Measurements from ENCODE around the gene KIAA1755.
"Not testable (repeated sequence)": the region's sequence is repeated elsewhere in the genome, so short reads cannot be mapped to it uniquely, and the experiment has no call there.

Gene KIAA1755

DNA sequence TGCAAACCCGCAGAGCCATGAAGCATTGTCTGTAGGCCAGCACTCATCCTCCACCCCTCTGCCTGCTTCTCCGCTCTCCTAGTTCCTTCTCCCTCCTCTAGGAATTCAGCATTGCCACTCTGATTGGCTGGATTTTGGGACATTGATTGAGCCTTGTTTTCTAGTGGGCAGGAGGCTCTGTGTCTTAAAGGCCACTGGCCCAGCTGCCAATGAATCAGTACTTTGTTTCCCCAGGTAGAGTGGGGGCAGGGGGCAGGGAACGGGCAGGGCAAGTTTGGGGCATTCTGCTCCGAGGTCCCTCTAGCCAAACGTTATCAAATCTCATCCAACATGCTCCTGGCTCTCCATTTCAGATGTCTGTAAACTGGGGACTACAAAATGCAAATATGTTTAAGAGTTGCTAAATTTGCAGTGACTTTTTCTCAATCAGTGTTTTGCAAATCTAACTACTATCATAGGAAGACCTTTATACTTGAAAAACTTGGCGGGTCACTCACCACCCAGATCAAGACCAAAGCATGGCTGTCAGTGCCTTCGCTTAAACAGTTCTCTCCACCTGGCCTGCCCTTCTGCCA is 33.0 kb upstream of the KIAA1755 start:
- in situ Hi-C loops (cut with HindIII; ENCODE audit: low sequenced_read_pairs), result no loop called here
- TF ChIP-seq, protein P1, sequence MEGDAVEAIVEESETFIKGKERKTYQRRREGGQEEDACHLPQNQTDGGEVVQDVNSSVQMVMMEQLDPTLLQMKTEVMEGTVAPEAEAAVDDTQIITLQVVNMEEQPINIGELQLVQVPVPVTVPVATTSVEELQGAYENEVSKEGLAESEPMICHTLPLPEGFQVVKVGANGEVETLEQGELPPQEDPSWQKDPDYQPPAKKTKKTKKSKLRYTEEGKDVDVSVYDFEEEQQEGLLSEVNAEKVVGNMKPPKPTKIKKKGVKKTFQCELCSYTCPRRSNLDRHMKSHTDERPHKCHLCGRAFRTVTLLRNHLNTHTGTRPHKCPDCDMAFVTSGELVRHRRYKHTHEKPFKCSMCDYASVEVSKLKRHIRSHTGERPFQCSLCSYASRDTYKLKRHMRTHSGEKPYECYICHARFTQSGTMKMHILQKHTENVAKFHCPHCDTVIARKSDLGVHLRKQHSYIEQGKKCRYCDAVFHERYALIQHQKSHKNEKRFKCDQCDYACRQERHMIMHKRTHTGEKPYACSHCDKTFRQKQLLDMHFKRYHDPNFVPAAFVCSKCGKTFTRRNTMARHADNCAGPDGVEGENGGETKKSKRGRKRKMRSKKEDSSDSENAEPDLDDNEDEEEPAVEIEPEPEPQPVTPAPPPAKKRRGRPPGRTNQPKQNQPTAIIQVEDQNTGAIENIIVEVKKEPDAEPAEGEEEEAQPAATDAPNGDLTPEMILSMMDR (IDR thresholded peaks at IDR 0.05; ENCODE audit: low read depth, low read length, missing control alignments), result no peak
- no peak overlapping the region for H3K4me3 ChIP-seq (ENCODE audit: low read depth, low read length)
- DNase-seq (ENCODE audit: low read depth), result no peak

DNA sequence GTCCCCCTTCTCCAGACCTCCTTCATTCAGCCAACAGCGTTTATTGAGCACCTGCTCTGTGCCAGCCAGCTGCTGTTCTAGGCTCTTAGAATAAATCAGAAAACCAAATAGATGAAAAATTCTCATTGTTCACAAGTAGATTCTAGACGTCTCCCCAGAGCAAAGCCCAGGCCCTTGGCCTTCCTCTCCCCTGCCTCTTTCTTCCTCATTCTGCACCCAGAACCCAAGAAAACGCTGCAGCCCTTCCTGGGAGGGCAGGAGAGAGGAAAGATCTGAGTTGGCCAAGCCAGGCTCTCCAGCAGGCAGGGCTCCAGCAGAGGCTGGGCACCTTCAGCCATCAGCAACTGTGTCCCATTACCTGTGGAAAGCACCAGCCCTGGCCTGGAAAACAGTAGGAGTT is 31.4 kb upstream of the KIAA1755 start:
- in situ Hi-C loops (cut with HindIII; ENCODE audit: low sequenced_read_pairs), result no loop called here
- H3K4me3 ChIP-seq (ENCODE audit: low read depth, low read length), result no peak overlapping the region
- no peak for DNase-seq (ENCODE audit: low read depth)
- TF ChIP-seq, protein P1 (IDR thresholded peaks at IDR 0.05; ENCODE audit: low read depth, low read length, missing control alignments), result no peak

DNA sequence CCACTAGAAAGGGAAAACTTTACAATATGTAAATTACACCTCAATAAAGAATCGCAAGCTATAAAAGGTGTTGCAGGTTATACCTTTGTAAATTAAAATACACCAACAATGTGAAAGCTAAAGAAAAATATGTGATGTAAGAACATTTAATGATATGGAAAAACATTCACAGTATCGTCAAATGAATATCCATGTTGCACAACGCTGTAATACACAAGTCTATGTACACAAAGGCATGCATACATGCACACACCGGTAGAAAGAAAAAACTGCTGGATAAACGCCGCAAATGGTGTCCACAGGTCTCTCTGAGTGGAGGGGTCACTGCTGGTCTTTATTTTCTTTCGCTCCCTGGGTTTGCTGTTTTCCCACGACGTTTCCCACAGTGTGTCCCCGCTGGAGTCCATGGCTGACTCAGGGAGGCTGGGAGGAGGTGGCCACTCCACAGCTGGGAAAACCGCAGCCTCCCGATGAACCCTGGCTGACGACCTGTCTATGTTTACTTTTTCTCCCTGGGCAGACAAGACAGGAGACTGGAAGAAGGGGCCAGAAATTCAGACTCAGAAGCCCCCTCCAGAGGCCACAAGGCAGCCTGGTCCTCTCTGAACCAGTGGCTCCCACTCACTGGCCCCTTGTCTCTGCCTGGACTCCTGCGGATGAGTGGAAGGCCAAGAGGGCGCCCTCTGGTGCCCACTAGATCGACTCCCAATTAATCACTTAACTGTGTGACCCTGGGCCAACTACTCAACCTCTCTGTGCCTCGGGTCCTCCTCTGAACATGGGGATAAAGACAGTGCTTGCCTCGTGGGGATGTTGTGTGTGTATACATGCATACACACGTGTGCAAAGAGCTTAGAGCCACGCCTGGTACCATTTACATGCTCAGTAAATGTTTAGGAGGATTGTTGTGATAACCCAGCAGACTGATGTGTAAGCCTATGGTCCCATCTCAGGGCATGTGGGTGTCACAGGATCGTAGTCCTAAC is 30.6 kb upstream of the KIAA1755 start:
- no peak overlapping the region for H3K4me3 ChIP-seq (ENCODE audit: low read depth, low read length)
- in situ Hi-C loops (cut with HindIII; ENCODE audit: low sequenced_read_pairs), result no loop called here
- DNase-seq (ENCODE audit: low read depth), result peak; percentile 94
- TF ChIP-seq, protein P1 (IDR thresholded peaks at IDR 0.05; ENCODE audit: low read depth, low read length, missing control alignments), result peak; percentile 77

DNA sequence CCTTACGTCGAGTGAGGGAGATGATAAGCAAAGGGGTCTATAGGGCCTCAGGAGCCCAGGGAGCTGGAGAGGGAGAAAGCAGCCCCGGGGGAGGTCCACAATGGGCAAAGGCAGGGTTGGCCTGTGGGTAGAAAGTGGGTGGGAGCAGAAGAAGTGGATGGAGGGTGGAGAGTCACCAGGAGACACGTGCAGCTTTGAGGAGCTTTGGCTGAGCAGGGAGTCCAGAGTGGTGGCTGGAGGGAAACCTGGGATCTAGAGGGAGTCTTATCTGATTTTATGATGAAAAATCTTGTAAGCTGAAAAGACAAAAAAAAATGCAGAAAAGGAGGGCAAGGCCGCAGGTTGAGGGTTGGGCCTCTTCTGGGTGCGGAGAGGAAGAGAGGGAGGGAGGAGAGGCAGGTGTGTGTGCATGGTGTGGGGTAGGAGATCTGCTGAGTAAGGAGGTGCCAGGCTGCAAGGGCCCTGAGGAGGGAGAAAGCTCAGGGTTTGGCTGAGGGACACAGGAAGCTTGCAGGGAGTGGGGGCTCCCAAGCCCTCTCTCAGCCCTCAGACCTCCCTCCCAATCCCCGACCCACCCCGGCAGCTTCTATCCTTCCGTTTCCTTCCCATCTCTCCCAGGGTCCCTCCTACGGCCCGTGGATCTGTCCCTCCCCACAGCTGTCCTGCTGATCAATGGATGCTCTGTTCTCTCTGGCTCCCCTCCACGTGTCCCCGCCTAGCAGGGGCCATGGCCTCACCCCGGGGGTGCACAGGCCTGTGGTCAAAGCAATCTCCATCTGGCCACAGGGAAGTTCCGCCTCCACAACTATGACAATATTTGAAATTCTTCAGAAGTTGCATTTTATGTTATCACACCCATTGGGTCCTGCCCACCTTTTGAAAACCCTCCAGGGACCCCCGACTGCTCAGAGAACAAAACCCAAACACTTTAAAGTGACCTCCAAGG is 26.3 kb upstream of the KIAA1755 start:
- TF ChIP-seq, protein P1 (IDR thresholded peaks at IDR 0.05; ENCODE audit: low read depth, low read length, missing control alignments), result no peak

DNA sequence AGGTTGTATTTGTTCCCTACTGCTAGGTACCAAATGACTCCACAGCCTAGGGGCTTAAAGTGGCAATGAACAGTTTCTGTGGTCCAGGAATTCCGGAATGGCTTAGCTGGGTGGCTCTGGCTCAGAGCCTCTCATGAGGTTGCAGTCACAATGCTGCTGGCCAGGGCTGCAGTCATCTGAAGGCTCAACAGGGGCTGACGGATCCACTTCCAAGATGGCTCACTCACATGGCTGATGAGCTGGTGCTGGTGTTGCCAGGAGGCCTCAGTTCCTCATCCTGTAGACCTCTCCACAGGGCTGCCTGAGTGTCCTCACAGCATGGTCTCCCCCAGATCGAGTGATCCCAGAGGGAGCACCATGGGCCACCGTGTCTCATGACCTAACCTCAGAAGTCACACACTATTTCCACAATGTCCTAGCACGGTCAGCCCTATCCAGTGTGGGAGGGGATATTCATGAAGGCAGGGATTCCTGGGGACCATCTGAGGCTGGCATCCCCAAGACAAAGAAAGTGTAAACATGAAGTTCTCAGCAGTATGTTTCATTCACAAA is 24.4 kb upstream of the KIAA1755 start:
- in situ Hi-C loops (cut with HindIII; ENCODE audit: low sequenced_read_pairs), result no loop called here
- TF ChIP-seq, protein P1 (IDR thresholded peaks at IDR 0.05; ENCODE audit: low read depth, low read length, missing control alignments), result no peak
- no peak for DNase-seq (ENCODE audit: low read depth)
- no peak overlapping the region for H3K4me3 ChIP-seq (ENCODE audit: low read depth, low read length)

More for the DNA sequence above, 26.3 kb upstream of the KIAA1755 start:
- DNase-seq (ENCODE audit: low read depth), result peak; percentile 73
- in situ Hi-C loops (cut with HindIII; ENCODE audit: low sequenced_read_pairs), result no loop called here
- no peak overlapping the region for H3K4me3 ChIP-seq (ENCODE audit: low read depth, low read length)

DNA sequence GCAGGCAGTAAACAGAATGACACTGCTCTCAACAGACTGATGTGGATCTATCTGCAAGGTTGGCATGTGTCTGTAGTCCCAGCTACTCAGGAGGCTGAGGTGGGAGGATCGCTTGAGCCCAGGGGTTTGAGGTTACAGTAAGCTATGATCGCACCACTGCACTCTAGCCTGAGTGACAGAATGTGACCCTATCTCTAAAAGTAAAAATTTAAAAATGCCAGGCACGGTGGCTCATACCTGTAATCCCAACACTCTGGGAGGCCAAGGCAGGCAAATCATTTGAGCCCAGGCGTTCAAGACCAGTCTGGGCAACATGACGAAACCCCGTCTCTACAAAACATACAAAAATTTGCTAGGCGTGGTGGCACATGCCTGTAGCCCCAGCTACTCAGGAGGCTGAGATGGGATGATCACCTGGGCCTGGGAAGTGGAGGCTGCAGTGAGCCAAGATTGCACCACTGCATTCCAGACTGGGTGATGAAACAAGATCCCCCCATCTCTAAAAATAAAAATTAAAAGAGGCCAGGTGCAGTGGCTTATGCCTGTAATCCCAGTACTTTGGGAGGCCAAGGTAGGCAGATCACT is 23.6 kb upstream of the KIAA1755 start:
- in situ Hi-C loops (cut with HindIII; ENCODE audit: low sequenced_read_pairs); H3K4me3 ChIP-seq (ENCODE audit: low read depth, low read length); DNase-seq (ENCODE audit: low read depth): not testable (repeated sequence)

Data from astrocyte of the cerebellum (primary cell).